Sigmoid colon (tissue), 4 donors: Measurements from ENCODE around the gene CAPN10.

Experiments
- EP300 ChIP-seq, 4 donors: sonication (generic); formaldehyde crosslinking; IDR thresholded peaks; one replicate each; pipeline ENCODE4 v1.6.1; 2017; ENCODE audit warnings: antibody characterized with exemption in 4 of 4
- POLR2A ChIP-seq, 2 donors: fragments of 450-650 bp; IDR thresholded peaks; one replicate each; pipeline ENCODE4 v1.6.1; 2016; ENCODE audit warnings: antibody characterized with exemption in 2 of 2, mild to moderate bottlenecking in 2 of 2, moderate library complexity in 2 of 2
- POLR2AphosphoS5 ChIP-seq, 4 donors: sonication (generic); formaldehyde crosslinking; IDR thresholded peaks; one replicate each; pipeline ENCODE4 v1.6.1; 2017; ENCODE audit warnings: antibody characterized with exemption in 4 of 4
- TF ChIP-seq, protein P1 (sequence below), 4 experiments: fragments of 450-650 bp in 3 of 4; fragments of 200-600 bp in 1 of 4; IDR thresholded peaks; one replicate each; pipeline ENCODE4 v1.5.1; 2016 to 2019; ENCODE audit warnings: antibody characterized with exemption in 4 of 4, mild to moderate bottlenecking in 3 of 4, moderate library complexity in 2 of 4

DNA sequence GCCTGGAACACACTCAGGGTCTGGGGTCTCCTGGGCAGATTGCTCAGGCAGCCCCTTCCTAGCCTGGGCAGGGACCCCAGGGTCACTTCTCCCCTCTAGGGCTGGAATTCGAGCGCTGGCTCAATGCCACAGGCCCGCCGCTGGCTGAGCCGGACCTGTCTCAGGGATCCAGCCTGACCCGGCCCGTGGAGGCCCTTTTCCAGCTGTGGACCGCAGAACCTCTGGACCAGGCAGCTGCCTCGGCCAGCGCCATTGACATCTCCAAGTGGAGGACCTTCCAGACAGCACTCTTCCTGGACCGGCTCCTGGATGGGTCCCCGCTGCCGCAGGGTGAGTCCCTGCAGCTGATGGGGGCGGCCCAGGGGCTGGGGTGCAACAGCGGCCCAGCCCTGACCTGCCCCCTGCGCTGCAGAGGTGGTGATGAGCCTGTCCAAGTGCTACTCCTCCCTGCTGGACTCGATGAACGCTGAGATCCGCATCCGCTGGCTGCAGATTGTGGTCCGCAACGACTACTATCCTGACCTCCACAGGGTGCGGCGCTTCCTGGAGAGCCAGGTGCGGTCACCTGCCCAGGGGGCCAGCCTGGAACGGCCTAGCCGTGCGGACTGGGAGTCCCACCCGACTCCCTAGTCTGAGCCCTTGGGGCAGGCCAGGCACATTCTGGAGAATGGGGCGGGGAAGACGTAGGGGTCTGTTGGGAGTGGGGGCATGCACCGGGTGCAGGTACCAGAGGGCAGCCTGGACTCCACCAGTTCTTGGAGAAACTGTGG, 9.9 kb upstream of the CAPN10 start:
- TF ChIP-seq POLR2AphosphoS5 (IDR thresholded peaks at IDR 0.05) (no peak), POLR2A (IDR thresholded peaks at IDR 0.05) (no peak), EP300 (IDR thresholded peaks at IDR 0.05) (no peak)
- TF ChIP-seq, protein P1, sequence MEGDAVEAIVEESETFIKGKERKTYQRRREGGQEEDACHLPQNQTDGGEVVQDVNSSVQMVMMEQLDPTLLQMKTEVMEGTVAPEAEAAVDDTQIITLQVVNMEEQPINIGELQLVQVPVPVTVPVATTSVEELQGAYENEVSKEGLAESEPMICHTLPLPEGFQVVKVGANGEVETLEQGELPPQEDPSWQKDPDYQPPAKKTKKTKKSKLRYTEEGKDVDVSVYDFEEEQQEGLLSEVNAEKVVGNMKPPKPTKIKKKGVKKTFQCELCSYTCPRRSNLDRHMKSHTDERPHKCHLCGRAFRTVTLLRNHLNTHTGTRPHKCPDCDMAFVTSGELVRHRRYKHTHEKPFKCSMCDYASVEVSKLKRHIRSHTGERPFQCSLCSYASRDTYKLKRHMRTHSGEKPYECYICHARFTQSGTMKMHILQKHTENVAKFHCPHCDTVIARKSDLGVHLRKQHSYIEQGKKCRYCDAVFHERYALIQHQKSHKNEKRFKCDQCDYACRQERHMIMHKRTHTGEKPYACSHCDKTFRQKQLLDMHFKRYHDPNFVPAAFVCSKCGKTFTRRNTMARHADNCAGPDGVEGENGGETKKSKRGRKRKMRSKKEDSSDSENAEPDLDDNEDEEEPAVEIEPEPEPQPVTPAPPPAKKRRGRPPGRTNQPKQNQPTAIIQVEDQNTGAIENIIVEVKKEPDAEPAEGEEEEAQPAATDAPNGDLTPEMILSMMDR (IDR thresholded peaks at IDR 0.05): no peak
